ENCODE results near the gene SLC6A4.

DNA sequence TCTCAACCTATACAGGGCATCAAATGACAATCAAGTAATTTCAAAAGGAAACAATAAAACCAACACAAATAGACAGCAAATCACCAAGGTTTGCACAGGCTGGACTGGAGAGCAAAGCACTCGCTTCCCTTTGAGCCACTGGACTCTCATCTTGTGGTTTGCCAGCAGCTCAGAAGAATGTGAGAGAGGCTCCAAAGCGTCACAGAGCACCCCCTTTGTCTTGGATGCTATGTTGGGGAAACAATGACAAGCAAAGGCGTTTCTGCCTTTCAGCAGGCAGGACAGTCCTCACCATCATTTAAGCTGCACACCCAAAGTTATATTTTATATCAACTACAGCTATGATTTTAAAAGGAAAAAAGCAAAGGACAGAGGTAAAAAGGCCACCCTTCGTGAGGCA, 13.2 kb downstream of the SLC6A4 start:
- TF ChIP-seq, protein P1, sequence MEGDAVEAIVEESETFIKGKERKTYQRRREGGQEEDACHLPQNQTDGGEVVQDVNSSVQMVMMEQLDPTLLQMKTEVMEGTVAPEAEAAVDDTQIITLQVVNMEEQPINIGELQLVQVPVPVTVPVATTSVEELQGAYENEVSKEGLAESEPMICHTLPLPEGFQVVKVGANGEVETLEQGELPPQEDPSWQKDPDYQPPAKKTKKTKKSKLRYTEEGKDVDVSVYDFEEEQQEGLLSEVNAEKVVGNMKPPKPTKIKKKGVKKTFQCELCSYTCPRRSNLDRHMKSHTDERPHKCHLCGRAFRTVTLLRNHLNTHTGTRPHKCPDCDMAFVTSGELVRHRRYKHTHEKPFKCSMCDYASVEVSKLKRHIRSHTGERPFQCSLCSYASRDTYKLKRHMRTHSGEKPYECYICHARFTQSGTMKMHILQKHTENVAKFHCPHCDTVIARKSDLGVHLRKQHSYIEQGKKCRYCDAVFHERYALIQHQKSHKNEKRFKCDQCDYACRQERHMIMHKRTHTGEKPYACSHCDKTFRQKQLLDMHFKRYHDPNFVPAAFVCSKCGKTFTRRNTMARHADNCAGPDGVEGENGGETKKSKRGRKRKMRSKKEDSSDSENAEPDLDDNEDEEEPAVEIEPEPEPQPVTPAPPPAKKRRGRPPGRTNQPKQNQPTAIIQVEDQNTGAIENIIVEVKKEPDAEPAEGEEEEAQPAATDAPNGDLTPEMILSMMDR (IDR thresholded peaks at IDR 0.05; ENCODE audit: low read depth, low read length, poor library complexity, severe bottlenecking): no peak
- no peak for TF ChIP-seq EZH2phosphoT487 (IDR thresholded peaks at IDR 0.05; ENCODE audit: borderline replicate concordance, low read length)
